ENCODE data around the gene CENPO. TPM values are rescaled to one million over a fixed set of nuclear protein-coding genes. Genes with fewer than 3 reads are reported as not detected.
A peak's percentile ranks its signal among the peaks of the same experiment; 100 is the strongest.

The CENPO gene
- polyA plus RNA-seq, 2 of the 4 experiments (the other 2 are of a cell fraction), result 49.6 to 62.0 TPM

GRCh38 chr2:24821433-24821891, 28.2 kb downstream of the CENPO start:
- 0 out of 5 replicates have a peak, but pooled peaks of 1 of the 2 experiments have one; percentile 4 for TF ChIP-seq JUN (IDR thresholded peaks at IDR 0.05)
- TF ChIP-seq MAFK (IDR thresholded peaks at IDR 0.05; ENCODE audit: partially characterized antibody), result no peak
- no peak overlapping the region for H3K27ac ChIP-seq
- H3K4me1 ChIP-seq, result peaks cover 10% of the 10 kb centered on the region
- peak in 1 of 2 experiments; percentile 1; a peak in 1 of 6 replicates for ATAC-seq
- no peak for FAIRE-seq
- H3K4me3 ChIP-seq, result no peak overlapping the region
- H3K4me2 ChIP-seq, result no peak overlapping the region
- H3K9me3 ChIP-seq, result no peaks in the 10 kb centered on the region
- 92% methylated on average over 15 of the region's 15 CpGs for WGBS (ENCODE audit: missing lambda C conversion rate)
- CTCF ChIA-PET, result interaction anchor here (0.9 to 15.3 kb wide), 4 partner anchors 18 to 414 kb away, joined by 3 to 252 read pairs (median 4); partner anchors contain the start of genes CENPO and PTRHD1
- POLR2A ChIA-PET, result no interaction called here
- no peak for DNase-seq (ENCODE audit: low read depth in 1 of 2, low spot score in 1 of 2)

DNA sequence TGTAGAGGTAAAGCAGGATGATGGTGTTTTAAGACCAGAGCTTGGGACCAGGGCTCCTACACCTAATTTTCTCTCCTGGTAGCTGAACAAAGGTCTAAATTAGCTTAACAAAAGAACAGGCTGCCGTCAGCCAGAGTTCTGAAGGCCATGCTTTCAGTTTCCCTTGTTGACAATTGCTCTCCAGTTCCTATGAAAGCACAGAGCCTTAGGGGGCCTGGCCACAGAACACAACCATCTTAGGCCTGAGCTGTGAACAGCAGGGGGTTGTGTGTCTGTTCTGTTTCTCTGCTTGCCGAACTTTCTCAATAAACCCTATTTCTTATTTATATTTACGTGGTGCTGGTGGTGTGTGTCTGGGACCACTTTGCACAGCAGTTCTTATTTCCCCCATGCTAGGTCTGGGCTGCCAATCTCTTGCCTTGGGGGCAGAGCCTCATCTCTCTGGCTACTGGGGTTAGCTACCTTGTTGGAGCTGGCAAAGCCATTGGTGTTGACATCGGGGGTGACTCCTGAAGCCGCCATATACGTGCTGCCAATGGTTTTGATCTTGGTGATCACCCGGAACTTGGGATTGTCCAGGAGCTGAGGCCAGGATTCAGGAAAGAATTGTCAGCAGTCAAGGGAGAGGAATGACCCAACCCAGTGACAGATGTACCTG, 29.0 kb downstream of the CENPO start:
- Histone ChIP-seq H3K4me1 (peaks cover 9% of the 10 kb centered on the region; the same call in 2 of the 3 replicates), H3K4me3 (no peak overlapping the region), H3K9me3 (no peaks in the 10 kb centered on the region), H3K4me2 (no peak overlapping the region), H3K27ac (no peak overlapping the region)
- no peak for ATAC-seq
- TF ChIP-seq MYC (IDR thresholded peaks at IDR 0.05; ENCODE audit: borderline replicate concordance, low read length) (no peak), POLR2AphosphoS2 (conservative IDR thresholded peaks at IDR 0.05; ENCODE audit: low read length) (peak; percentile 66), ZNF302 (CRISPR knock-in tag; IDR thresholded peaks at IDR 0.05) (no peak)
- WGBS (ENCODE audit: missing lambda C conversion rate), result 91% methylated on average over 7 of the region's 7 CpGs
- ChIA-PET POLR2A (no interaction called here), CTCF (interaction anchor here (0.6 to 15.3 kb wide), 5 partner anchors 29 to 725 kb away, joined by 3 to 252 read pairs (median 3); partner anchors contain the start of genes CENPO and PTRHD1)
- DNase-seq (ENCODE audit: low read depth in 1 of 2, low spot score in 1 of 2), result no peak
- no peak for FAIRE-seq

DNA sequence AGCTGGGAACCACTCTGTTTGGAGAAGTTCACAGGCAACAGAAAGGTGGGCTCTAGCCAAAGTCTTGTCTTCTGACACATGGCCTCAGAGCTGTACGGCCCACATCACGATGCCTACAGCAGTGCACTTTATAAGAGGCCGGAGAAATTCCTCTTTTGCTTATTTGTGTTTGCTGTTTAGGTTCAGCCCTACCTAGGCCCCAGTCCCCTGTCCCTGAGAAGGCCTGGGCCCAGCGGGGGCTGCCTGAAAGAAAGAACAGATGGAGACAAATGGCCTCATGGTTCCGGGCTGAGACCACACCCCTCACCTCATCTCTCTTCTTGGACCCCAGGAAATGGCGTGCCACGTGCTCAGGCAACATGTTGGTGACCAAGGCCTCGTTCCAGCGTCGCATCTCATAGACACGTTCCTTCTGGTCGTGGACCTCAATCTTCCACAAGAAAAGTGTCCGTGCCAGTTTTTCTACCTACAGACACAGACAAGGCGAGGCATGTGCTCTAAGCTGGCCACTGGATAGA, 30.9 kb downstream of the CENPO start:
- Histone ChIP-seq H3K4me2 (no peak overlapping the region), H3K27ac (no peak overlapping the region), H3K4me1 (0 out of 3 replicates have a peak, but pooled peaks cover 3% of the 10 kb centered on the region), H3K9me3 (no peaks in the 10 kb centered on the region), H3K4me3 (no peak overlapping the region)
- TF ChIP-seq SREBF2 (IDR thresholded peaks at IDR 0.05) (no peak), CBX8 (IDR thresholded peaks at IDR 0.05) (no peak), NPAS2 (CRISPR knock-in tag; IDR thresholded peaks at IDR 0.05; ENCODE audit: borderline replicate concordance) (no peak), RAD21 (conservative IDR thresholded peaks at IDR 0.05 in 1 of 2, IDR thresholded peaks at IDR 0.05 in 1 of 2) (no peak), SMC3 (IDR thresholded peaks at IDR 0.05) (no peak), EHF (CRISPR knock-in tag; IDR thresholded peaks at IDR 0.05) (no peak), FOXS1 (CRISPR knock-in tag; IDR thresholded peaks at IDR 0.05) (no peak), KDM5A (IDR thresholded peaks at IDR 0.05) (no peak), PHF8 (IDR thresholded peaks at IDR 0.05; ENCODE audit: borderline replicate concordance, low read depth) (no peak), BHLHE40 (IDR thresholded peaks at IDR 0.05; ENCODE audit: low read depth, low read length) (no peak), ESRRA (IDR thresholded peaks at IDR 0.05; ENCODE audit: borderline replicate concordance, low read length) (no peak), HOXB5 (CRISPR knock-in tag; IDR thresholded peaks at IDR 0.05) (no peak), E2F6 (IDR thresholded peaks at IDR 0.05; ENCODE audit: borderline replicate concordance, low read depth) (no peak), USF2 (IDR thresholded peaks at IDR 0.05) (no peak)
- TF ChIP-seq, protein P1, sequence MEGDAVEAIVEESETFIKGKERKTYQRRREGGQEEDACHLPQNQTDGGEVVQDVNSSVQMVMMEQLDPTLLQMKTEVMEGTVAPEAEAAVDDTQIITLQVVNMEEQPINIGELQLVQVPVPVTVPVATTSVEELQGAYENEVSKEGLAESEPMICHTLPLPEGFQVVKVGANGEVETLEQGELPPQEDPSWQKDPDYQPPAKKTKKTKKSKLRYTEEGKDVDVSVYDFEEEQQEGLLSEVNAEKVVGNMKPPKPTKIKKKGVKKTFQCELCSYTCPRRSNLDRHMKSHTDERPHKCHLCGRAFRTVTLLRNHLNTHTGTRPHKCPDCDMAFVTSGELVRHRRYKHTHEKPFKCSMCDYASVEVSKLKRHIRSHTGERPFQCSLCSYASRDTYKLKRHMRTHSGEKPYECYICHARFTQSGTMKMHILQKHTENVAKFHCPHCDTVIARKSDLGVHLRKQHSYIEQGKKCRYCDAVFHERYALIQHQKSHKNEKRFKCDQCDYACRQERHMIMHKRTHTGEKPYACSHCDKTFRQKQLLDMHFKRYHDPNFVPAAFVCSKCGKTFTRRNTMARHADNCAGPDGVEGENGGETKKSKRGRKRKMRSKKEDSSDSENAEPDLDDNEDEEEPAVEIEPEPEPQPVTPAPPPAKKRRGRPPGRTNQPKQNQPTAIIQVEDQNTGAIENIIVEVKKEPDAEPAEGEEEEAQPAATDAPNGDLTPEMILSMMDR (IDR thresholded peaks at IDR 0.05), result no peak
- TF ChIP-seq, protein P2, sequence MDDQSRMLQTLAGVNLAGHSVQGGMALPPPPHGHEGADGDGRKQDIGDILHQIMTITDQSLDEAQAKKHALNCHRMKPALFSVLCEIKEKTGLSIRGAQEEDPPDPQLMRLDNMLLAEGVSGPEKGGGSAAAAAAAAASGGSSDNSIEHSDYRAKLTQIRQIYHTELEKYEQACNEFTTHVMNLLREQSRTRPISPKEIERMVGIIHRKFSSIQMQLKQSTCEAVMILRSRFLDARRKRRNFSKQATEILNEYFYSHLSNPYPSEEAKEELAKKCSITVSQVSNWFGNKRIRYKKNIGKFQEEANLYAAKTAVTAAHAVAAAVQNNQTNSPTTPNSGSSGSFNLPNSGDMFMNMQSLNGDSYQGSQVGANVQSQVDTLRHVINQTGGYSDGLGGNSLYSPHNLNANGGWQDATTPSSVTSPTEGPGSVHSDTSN (IDR thresholded peaks at IDR 0.05), result no peak
- TF ChIP-seq, protein P3, sequence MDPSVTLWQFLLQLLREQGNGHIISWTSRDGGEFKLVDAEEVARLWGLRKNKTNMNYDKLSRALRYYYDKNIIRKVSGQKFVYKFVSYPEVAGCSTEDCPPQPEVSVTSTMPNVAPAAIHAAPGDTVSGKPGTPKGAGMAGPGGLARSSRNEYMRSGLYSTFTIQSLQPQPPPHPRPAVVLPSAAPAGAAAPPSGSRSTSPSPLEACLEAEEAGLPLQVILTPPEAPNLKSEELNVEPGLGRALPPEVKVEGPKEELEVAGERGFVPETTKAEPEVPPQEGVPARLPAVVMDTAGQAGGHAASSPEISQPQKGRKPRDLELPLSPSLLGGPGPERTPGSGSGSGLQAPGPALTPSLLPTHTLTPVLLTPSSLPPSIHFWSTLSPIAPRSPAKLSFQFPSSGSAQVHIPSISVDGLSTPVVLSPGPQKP (IDR thresholded peaks at IDR 0.05; ENCODE audit: low read depth, low read length), result no peak
- DNase-seq (ENCODE audit: low read depth in 1 of 2, low spot score in 1 of 2) (no peak), ATAC-seq (no peak), FAIRE-seq (no peak)
- ChIA-PET CTCF (interaction anchor here (0.5 to 15.3 kb wide), 12 partner anchors 9 to 423 kb away, joined by 3 to 252 read pairs (median 4); partner anchors contain the start of genes CENPO and PTRHD1), POLR2A (no interaction called here)
- 96% methylated on average over 14 of the region's 14 CpGs for WGBS (ENCODE audit: missing lambda C conversion rate)
